ENCODE measurements around the gene POLG2.

- no peak for TF ChIP-seq CTCF (IDR thresholded peaks at IDR 0.05; ENCODE audit: poor library complexity, severe bottlenecking)
- TF ChIP-seq TAF1 (IDR thresholded peaks at IDR 0.05; ENCODE audit: low read depth): no peak
- no peak for TF ChIP-seq REST (IDR thresholded peaks at IDR 0.05; ENCODE audit: borderline replicate concordance)
- TF ChIP-seq RAD21 (conservative IDR thresholded peaks at IDR 0.05): no peak
Observed at GRCh38 chr17:64538508-64539130, 41.8 kb upstream of the POLG2 start.
